Keratinocyte (primary cell): Measurements from ENCODE around the gene IFNAR2. TPM values are rescaled to one million over a fixed set of nuclear protein-coding genes. Genes with fewer than 3 reads are reported as not detected.

Experiments
- DNase-seq: peaks from one replicate; pipeline ENCODE4 v3.0.0-alpha.2; 2011; ENCODE audit warnings: low read depth, missing footprints, low spot score
- FAIRE-seq: peaks from 2 replicates; lab custom pipeline; 2011; peaks lifted over from hg19 to GRCh38; lab: Jason Lieb, UNC
- H2AFZ ChIP-seq: 2 replicates; pipeline ENCODE4 v1.6.0; 2012; ENCODE audit warnings: low read length, control low read depth, inconsistent platforms; ENCODE audit not compliant: control insufficient read depth
- H3K27ac ChIP-seq: 2 replicates; pipeline ENCODE4 v1.5.1; 2011; ENCODE audit warnings: low read length; ENCODE audit not compliant: control insufficient read depth, insufficient read depth
- H3K27me3 ChIP-seq: 3 replicates; pipeline ENCODE4 v1.6.0; 2011; ENCODE audit warnings: low read length; ENCODE audit not compliant: control insufficient read depth, insufficient read depth; ENCODE audit errors: extremely low read depth
- H3K36me3 ChIP-seq, 2 experiments: 2 replicates in 1 of 2; 3 replicates in 1 of 2; pipeline ENCODE4 v1.5.1; 2011; ENCODE audit warnings: low read length in 2 of 2, mild to moderate bottlenecking in 1 of 2; ENCODE audit not compliant: control insufficient read depth in 2 of 2, insufficient read depth in 2 of 2; ENCODE audit errors: extremely low read depth in 1 of 2
- H3K4me1 ChIP-seq: 3 replicates; pipeline ENCODE4 v1.5.1; 2011; ENCODE audit warnings: low read length; ENCODE audit not compliant: control insufficient read depth, insufficient read depth; ENCODE audit errors: extremely low read depth
- H3K4me2 ChIP-seq: 3 replicates; pipeline ENCODE4 v1.6.0; 2011; ENCODE audit warnings: low read depth, low read length; ENCODE audit not compliant: control insufficient read depth, insufficient read depth; ENCODE audit errors: extremely low read depth
- H3K4me3 ChIP-seq, 3 experiments: fragments of 200-600 bp in 1 of 3; sonication (generic) in 1 of 3; 2 replicates in 2 of 3; 3 replicates in 1 of 3; pipeline ENCODE4 v1.5.1; 2011 to 2016; ENCODE audit warnings: low read length in 3 of 3, mild to moderate bottlenecking in 3 of 3, control low read depth in 2 of 3, inconsistent platforms in 1 of 3, low read depth in 1 of 3, mixed read lengths in 1 of 3, mixed run types in 1 of 3, moderate library complexity in 1 of 3; ENCODE audit not compliant: control insufficient read depth in 2 of 3, insufficient read depth in 2 of 3; ENCODE audit errors: extremely low read depth in 1 of 3
- H3K79me2 ChIP-seq: 2 replicates; pipeline ENCODE4 v1.6.0; 2012; ENCODE audit warnings: low read length; ENCODE audit not compliant: control insufficient read depth, insufficient read depth
- H3K9ac ChIP-seq: 3 replicates; pipeline ENCODE4 v1.6.0; 2011; ENCODE audit warnings: low read length; ENCODE audit not compliant: control insufficient read depth, insufficient read depth; ENCODE audit errors: extremely low read depth
- H3K9me1 ChIP-seq: 3 replicates; pipeline ENCODE4 v1.6.0; 2011; ENCODE audit warnings: low read length; ENCODE audit not compliant: control insufficient read depth, insufficient read depth; ENCODE audit errors: extremely low read depth
- H3K9me3 ChIP-seq: 2 replicates; pipeline ENCODE4 v1.5.1; 2012; ENCODE audit warnings: low read depth, low read length; ENCODE audit not compliant: control insufficient read depth
- H4K20me1 ChIP-seq: 3 replicates; pipeline ENCODE4 v1.6.0; 2011; ENCODE audit warnings: low read length; ENCODE audit not compliant: control insufficient read depth, insufficient read depth; ENCODE audit errors: extremely low read depth
- CTCF ChIP-seq, 3 experiments: IDR thresholded peaks in 1 of 3; conservative IDR thresholded peaks in 1 of 3; optimal IDR thresholded peaks in 1 of 3; 2 replicates in 2 of 3; 3 replicates in 1 of 3; pipeline versions ENCODE3 to v1.5.1; 2011; ENCODE audit warnings: low read length in 3 of 3, mild to moderate bottlenecking in 3 of 3, moderate library complexity in 2 of 3, control low read depth in 1 of 3, inconsistent platforms in 1 of 3; ENCODE audit not compliant: insufficient read depth in 2 of 3; ENCODE audit errors: extremely low read depth in 1 of 3
- EZH2 ChIP-seq: IDR thresholded peaks from one replicate; pipeline ENCODE4 v1.6.1; 2012; ENCODE audit warnings: inconsistent platforms, mild to moderate bottlenecking, low read length, moderate library complexity
- dilution Hi-C: fragments of 300-500 bp; cut with MboI; formaldehyde crosslinking; loops from one replicate; pipeline ENCODE4 v1.7.0; 2020; ENCODE audit warnings: low sequenced_read_pairs; ENCODE audit not compliant: extremely low pct_ligation_motif_present
- polyA plus RNA-seq, 5 experiments: library from polyadenylated mRNA; depleted of rRNA in 3 of 5; stranded (reverse) in 3 of 5; stranded (forward) in 1 of 5; unstranded in 1 of 5; fragments of >200 nt; gene quantifications; 1 replicate in 1 of 5; 2 replicates in 3 of 5; 3 replicates in 1 of 5; pipeline versions ENCODE4 v1.2.1 to v1.2.3, GENCODE V29; 2011 to 2012; ENCODE audit warnings: missing spikeins in 2 of 5, low read depth in 1 of 5, low replicate concordance in 1 of 5

The IFNAR2 gene
- polyA plus RNA-seq, 1 donor (not counting 4 experiments of a cell fraction or from before 2014, with no cell fraction given): 23.0 TPM

GRCh38 chr21:33256019-33256418, 26.3 kb downstream of the IFNAR2 start:
- H3K4me2 ChIP-seq: no peak overlapping the region
- H3K9me3 ChIP-seq: no peaks in the 10 kb centered on the region
- no peak overlapping the region for H3K27ac ChIP-seq
- H3K9me1 ChIP-seq: no peaks in the 10 kb centered on the region
- no peaks in the 10 kb centered on the region for H3K27me3 ChIP-seq
- H3K4me3 ChIP-seq: no peak overlapping the region
- H3K79me2 ChIP-seq: no peaks in the 10 kb centered on the region
- FAIRE-seq: no peak
- dilution Hi-C loops: no loop called here
- H3K36me3 ChIP-seq: peaks cover 5 to 9% of the 10 kb centered on the region in 2 experiments
- no peak for DNase-seq
- H3K9ac ChIP-seq: no peak overlapping the region
- no peak overlapping the region for H2AFZ ChIP-seq
- H3K4me1 ChIP-seq: peaks cover 17% of the 10 kb centered on the region
- no peaks in the 10 kb centered on the region for H4K20me1 ChIP-seq
- TF ChIP-seq EZH2 (no peak), CTCF (optimal IDR thresholded peaks at IDR 0.05 in 1 of 3, IDR thresholded peaks at IDR 0.05 in 1 of 3, conservative IDR thresholded peaks at IDR 0.05 in 1 of 3; ENCODE audit: extremely low read depth in 1 of 3, insufficient read depth in 2 of 3, low read length in 3 of 3) (no peak)

GRCh38 chr21:33257094-33257803, 27.5 kb downstream of the IFNAR2 start:
- no peaks in the 10 kb centered on the region for H3K9me1 ChIP-seq
- DNase-seq (no peak), FAIRE-seq (no peak)
- no peaks in the 10 kb centered on the region for H3K27me3 ChIP-seq
- peaks cover 5 to 9% of the 10 kb centered on the region in 2 experiments for H3K36me3 ChIP-seq
- peaks cover 22% of the 10 kb centered on the region for H3K4me1 ChIP-seq
- H3K79me2 ChIP-seq: no peaks in the 10 kb centered on the region
- H3K9ac ChIP-seq: no peak overlapping the region
- no peaks in the 10 kb centered on the region for H3K9me3 ChIP-seq
- TF ChIP-seq EZH2 (no peak), CTCF (optimal IDR thresholded peaks at IDR 0.05 in 1 of 3, IDR thresholded peaks at IDR 0.05 in 1 of 3, conservative IDR thresholded peaks at IDR 0.05 in 1 of 3; ENCODE audit: extremely low read depth in 1 of 3, insufficient read depth in 2 of 3, low read length in 3 of 3) (no peak)
- no peak overlapping the region for H2AFZ ChIP-seq
- H3K4me3 ChIP-seq: no peak overlapping the region
- dilution Hi-C loops: no loop called here
- no peak overlapping the region for H3K4me2 ChIP-seq
- H3K27ac ChIP-seq: no peak overlapping the region
- H4K20me1 ChIP-seq: no peaks in the 10 kb centered on the region
